NCI-H1105 treated with DMSO at 0.1 percent for 48 hours (cell line): ENCODE measurements around the gene SLC37A3.
A peak's percentile ranks its signal among the peaks of the same experiment; 100 is the strongest.
"Not testable (repeated sequence)": the region's sequence is repeated elsewhere in the genome, so short reads cannot be mapped to it uniquely, and the experiment has no call there.

Experiments used
- DNase-seq: peaks from one replicate; lab custom pipeline; 2025; lab: John Stamatoyannopoulos, UW

SLC37A3 gene

GRCh38 chr7:140397784-140398750 is at the start of gene SLC37A3:
SLC37A3 (minus strand) TSS chr7:140398530; CDS start chr7:140382526, 16,004 bp downstream.
- DNase-seq, result peak; percentile 70

GRCh38 chr7:140447841-140448240 is 49.5 kb upstream of the SLC37A3 start:
- DNase-seq, result no peak

GRCh38 chr7:140446467-140446866 is 48.1 kb upstream of the SLC37A3 start:
- DNase-seq, result no peak

- DNase-seq, result no peak
These were observed 43.2 kb upstream of the SLC37A3 start for GRCh38 chr7:140441519-140441918.

GRCh38 chr7:140440593-140440992 is 42.3 kb upstream of the SLC37A3 start:
- DNase-seq, result no peak

GRCh38 chr7:140439359-140439758 is 41.0 kb upstream of the SLC37A3 start:
- DNase-seq, result no peak

- DNase-seq, result no peak
These were observed 37.0 kb upstream of the SLC37A3 start for GRCh38 chr7:140435252-140435895.

- DNase-seq, result no peak
These were observed 35.1 kb upstream of the SLC37A3 start for GRCh38 chr7:140433396-140433795.

GRCh38 chr7:140426130-140426529 is 27.8 kb upstream of the SLC37A3 start:
- DNase-seq, result no peak

- no peak for DNase-seq
These were observed 27.4 kb upstream of the SLC37A3 start for GRCh38 chr7:140425718-140426117.

GRCh38 chr7:140423501-140423900 is 25.2 kb upstream of the SLC37A3 start:
- no peak for DNase-seq

GRCh38 chr7:140421521-140421920 is 23.2 kb upstream of the SLC37A3 start:
- DNase-seq, result no peak

GRCh38 chr7:140418653-140419052 is 20.3 kb upstream of the SLC37A3 start:
- DNase-seq, result no peak

- DNase-seq, result not testable (repeated sequence)
These were observed 19.8 kb upstream of the SLC37A3 start for GRCh38 chr7:140418156-140418472.

- DNase-seq, result peak; percentile 93
These were observed 19.3 kb upstream of the SLC37A3 start for GRCh38 chr7:140417456-140418155.

- no peak for DNase-seq
These were observed 18.2 kb upstream of the SLC37A3 start for GRCh38 chr7:140416560-140416959.

- not testable (repeated sequence) for DNase-seq
These were observed 17.5 kb upstream of the SLC37A3 start for GRCh38 chr7:140415816-140416215.

- DNase-seq, result no peak
These were observed 17.0 kb upstream of the SLC37A3 start for GRCh38 chr7:140415361-140415760.

GRCh38 chr7:140404565-140405065 is 6.3 kb upstream of the SLC37A3 start:
- peak; percentile 40 for DNase-seq

GRCh38 chr7:140403878-140404564 is 5.7 kb upstream of the SLC37A3 start, which contains the start of gene RAB19:
RAB19 (plus strand) TSS chr7:140404058; CDS start chr7:140407647, 3,589 bp downstream.
- DNase-seq, result peak; percentile 73

GRCh38 chr7:140402178-140402835 is 4.0 kb upstream of the SLC37A3 start:
- no peak for DNase-seq
